Activated CD4-positive, alpha-beta T cell treated with anti-CD3 and anti-CD28 coated beads, Interleukin-2, Interleukin-6, amounts not matched to agents 100 ng/mL and 50 ng/mL, durations not matched to agents 16 hours and 8 hours (primary cell): ENCODE results near the gene FAIM.
"Not testable (repeated sequence)": the region's sequence is repeated elsewhere in the genome, so short reads cannot be mapped to it uniquely, and the experiment has no call there.

Experiments
- DNase-seq: peaks from one replicate; pipeline ENCODE4 v3.0.0-alpha.2; 2020

FAIM gene

DNA sequence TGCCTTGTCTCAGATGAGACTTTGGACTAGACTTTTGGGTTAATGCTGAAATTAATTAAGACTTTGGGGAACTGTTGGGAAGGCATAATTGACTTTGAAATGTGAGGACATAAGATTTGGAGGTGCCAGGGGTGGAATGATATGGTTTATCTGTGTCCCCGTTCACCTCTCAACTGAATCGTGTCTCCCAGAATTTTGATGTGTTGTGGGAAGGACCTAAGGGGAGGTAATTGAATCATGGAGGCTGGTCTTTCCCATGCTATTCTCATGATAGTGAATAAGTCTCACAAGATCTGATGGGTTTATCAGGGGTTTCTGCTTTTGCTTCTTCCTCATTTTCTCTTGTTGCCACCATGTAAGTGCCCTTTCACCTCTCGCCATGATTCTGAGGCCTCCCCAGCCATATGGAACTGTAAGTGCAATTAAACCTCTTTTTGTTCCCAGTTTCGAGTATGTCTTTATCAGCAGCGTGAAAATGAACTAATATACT lies 4.4 kb upstream of the FAIM start:
- not testable (repeated sequence) for DNase-seq

DNA sequence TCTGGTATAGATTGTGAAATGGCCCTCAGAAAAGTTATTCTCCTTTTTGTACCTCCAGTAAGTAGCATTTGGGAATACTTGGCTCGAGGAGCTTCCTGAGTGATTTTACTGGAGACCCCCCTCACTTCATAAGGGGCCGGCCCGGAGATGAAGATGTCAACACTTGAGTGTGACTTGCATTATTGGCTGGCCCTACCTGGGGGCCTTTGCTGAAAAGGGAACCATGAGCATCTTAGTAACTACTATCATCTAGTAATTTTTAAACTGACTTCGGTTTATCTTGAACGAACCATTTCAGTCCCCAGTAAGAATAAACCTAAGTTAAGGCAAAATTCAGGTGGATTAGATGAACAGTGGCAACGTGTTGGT lies 1.3 kb downstream of the FAIM start:
- DNase-seq = no peak

DNA sequence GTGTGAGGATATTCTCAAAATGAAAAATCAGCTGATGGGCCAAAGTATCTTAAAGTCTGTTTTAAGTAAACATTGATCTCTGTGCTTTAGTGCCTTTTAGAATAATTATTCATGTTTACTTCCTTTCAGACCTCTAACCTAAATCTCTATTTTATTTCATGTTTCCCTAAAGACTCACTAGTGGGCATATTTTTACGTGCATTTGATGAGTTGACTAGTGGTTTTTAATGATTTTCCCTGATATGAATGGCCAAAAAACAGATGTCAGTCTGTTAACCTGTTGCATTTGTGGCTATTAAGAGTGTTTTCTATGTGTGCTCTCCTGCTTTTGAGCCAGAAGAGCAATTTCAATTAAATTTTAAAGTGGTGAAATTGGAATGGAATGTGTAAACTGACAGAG lies 6.9 kb downstream of the FAIM start:
- DNase-seq = no peak

DNA sequence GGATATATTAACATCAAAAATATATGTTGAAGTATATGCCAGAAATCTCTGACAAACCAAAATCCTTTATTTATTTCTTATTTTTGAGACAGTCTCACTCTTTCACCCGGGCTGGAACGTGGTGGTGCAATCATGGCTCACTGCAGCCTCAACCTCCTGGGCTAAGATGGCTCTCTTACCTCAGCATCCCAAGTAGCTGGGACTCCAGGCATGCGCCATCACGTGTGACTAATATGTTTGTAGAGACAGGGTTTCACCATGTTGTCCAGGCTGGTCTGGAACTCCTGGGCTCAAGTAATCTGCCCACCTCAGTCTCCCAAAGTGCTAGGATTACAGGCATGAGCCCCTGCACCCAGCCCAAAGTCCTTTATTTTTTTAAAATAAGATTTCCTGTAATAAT lies 11.9 kb downstream of the FAIM start:
- DNase-seq = no peak

DNA sequence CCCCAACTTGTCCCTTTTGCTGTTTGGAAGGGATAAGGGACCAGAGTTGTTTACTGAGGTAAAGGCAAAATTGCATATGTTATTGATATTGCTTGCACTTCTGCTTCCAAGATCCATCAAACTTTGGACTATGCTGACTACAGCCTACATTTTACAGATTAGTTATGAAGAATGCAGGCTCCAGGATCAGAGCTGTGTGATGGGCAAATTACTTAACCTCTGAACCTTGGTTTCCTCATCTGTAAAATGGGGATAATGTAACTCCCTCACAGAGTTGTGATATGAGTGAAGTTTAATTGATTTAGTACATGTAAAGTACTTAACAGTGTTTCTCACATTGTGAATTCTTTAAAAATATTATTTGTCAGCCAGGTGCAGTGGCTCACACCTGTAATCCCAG lies 15.9 kb downstream of the FAIM start:
- no peak for DNase-seq

DNA sequence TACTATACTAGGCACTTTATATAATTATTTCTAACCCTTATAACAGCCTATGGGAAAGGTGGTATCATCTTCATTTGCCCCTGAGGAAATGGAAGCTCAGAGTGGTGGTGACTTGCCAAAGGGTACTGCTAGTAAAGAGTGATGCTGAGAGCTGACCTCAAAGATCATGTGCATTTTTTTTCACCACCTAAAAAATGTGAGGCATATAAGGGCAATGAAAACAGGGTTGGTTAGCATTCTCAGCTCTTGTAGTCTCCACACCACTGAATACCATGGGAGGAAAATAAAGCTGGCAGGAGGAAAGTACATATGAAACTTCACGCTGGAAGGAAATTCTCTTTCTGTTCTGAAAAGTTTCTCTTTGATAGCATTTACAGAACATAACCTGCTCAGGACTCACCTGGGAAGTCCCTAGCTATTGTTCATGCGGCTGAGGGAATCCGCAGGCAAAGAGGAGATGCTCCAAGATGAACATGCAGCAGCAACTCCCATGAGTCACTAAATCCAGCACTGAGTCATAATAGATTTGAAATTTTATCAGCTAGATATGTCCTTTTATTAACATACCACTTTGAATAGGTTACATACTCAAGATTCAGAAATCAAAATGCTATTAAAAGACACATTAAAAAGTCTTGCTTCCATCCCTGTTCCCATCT lies 17.3 kb downstream of the FAIM start:
- no peak for DNase-seq

DNA sequence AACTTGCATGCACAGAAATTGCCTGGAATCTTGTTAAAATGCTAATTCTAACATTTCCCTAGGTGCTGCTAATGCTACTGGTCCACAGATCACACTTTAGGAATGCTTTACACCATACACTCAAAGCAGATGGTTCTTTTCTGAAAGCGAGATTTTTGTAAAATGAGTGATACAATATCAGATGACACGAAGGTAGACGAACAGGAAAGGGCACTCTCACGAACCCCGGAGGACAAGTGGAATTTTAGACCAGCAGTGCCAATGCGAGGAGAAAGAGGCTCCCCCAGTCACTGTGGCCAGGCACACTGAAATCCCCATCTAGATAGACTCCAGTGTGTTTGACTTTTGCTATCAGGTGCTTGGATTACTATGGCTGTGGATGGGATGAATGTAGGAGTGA lies 21.0 kb downstream of the FAIM start:
- DNase-seq = no peak

DNA sequence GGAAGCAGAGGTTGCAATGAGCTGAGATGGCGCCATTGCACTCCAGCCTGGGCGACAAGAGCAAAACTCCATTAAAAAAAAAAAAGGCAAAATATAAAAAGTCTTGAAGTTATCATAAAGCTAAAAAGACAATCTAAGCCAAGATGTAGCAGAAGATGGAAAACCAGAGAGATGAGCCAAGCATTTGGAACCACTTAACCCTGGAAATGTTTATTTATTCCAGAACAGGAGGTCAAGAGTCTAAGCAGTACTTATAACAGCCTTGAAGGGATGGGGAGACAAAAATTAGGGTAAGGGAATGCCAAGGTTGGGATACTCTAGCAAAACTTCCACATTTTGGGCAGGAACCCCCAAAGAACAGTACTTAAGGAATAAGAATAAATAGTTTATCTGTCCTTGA lies 30.1 kb downstream of the FAIM start:
- DNase-seq = no peak

DNA sequence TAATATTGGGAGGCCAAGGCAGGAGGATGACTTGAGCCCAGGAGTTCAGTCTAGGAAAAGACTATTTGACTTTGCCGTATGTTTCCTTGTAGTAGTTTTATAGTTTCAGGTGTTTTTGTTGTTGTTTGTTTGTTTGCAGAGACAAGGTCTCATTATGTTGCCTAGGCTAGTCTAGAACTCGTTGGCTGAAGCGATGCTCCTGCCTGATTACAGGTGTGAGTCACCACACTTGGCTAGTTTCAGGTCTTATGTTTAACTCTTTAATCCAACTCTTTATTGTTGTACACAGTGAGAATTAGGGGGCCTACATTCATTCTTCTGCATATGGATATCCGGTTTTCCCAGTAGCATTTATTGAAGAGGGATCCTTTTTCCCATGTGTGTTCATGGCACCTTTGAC lies 32.0 kb downstream of the FAIM start:
- DNase-seq = no peak

DNA sequence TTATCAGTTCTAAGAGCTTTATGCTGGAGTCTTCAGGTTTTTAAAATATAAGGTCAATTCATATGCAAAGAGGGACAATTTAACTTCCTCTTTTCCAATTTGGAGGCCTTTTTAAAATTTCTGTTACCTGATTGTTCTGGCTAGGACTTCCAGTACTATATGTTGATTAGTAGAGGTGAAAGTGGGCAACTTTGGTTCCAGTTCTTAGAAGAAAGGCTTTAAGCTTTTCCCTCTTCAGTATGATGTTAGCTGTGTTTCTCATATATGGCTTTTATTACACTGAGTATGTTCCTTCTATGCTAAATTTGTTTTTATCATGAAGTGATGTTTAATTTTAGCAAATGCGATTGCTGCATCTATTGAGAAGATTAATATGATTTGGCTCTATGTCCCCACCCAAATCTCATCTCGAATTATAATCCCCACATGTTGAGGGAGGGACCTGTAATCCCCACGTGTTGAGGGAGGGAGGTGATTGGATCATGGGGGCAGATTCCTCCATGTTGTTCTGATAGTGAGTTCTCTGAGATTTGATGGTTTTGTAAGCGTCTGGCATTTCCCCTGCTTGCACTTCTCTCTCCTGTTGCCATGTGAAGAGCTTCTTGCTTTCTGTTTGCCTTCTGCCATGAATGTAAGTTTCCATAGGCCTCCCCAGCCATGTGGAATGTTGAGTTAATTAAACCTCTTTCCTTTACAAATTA lies 33.8 kb downstream of the FAIM start:
- DNase-seq = no peak

DNA sequence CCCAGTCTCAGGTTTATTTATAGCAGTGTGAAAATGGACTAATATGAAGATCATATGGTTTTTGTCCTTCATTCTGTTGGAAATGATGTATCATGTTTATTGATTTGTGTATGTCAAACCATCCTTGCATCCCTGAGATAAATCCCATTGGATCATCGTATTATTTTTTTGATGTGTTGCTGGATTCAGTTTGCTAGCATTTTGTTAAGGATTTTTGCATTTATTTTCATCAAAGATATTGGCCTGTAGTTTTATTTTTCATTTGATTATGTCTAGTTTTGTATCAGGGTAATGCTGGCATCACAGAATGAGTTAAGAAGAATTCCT lies 34.3 kb downstream of the FAIM start:
- DNase-seq = no peak

DNA sequence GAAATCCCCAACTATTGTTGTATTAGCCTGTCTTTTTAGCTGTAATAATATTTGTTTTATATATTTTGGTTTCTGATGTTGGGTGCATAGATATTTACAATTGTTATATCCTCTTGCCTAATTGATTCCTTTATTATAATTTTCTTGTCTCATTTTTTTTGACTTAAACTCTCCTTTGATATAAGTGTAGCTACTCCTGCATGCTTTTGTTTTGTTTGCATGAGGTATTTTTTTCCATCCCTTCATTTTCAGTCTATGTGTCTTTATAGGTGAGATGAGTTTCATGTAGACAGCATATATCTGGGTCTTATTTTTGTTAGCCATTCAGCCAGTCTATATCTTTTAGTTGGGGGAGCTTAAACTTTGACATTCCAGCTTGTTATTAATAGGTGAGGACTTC lies 37.4 kb downstream of the FAIM start:
- no peak for DNase-seq

DNA sequence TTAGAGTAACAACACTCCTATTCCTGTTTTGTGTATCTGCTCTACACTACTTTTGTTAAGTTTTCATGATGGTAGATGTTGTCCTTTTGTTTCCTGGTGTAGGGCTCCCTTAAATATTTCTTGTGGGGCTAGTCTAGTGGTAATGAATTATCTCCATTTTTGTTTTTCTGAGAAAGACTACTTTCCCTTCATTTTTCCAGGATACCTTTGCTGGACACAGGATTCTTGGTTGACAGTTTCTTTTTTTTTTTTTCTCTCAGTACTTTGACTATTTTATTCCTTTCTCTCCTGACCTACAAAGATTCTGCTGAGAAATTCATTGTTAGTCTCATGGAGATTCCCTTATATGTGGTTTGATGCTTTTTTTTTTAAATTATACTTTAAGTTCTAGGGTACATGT lies 37.9 kb downstream of the FAIM start:
- DNase-seq = no peak

DNA sequence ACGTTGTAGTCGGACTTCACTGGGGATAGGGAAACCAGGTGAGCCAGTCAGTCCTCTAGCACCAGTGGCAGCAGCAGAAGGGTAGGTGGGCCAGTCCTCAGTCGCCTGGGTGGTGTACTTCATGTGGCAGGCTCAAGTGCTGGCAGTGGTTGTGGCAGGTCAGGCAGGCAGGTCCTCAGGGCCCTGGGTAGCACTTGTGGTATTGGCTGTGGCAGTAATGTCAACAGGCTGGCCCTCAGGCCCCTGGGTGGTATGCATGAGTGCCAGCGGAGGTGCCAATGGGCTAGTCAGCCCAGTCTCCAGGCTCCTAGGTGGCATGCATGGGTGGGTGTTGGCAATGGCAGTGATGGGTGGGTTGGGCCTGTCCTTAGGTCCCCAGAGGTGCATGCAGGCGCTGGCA lies 40.6 kb downstream of the FAIM start:
- DNase-seq = no peak

DNA sequence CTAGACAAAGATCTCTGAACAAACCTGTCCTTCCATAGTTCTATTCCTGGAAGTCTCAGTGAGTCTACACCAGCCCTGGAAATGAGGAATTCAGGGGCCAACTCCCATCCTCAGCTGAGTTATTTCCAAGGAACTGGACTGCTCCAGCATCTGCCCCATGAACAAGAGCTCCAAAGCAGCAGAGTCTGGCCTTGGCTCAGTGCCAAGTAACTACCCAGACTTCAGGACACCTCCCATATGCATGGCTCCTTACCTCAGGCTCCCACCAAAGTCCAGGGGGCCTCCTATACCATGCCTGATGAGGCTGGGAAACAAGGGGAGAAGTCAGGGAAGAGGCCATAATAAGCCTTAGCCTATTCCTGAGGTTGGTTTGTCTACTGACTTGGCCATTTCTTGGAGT lies 45.0 kb downstream of the FAIM start:
- DNase-seq = no peak

DNA sequence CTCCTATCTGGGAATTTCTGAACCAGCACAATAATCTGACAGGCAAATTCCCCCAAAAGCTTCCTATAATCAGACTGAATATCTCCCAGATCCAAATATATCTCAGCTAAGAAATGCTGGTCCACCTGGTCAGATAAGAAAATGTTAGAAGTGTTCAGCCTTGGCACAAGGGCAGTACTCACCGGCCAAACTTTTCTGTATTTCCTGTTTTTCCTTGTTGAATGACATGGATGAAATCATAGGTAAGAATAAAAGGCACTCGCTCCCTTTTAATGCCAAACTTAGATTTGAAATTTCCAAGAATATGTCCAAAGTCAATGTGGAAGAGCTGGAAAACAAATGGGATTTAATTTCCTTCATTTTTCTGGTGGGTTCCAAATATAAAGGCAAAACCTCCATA lies 48.9 kb downstream of the FAIM start:
- no peak for DNase-seq

DNA sequence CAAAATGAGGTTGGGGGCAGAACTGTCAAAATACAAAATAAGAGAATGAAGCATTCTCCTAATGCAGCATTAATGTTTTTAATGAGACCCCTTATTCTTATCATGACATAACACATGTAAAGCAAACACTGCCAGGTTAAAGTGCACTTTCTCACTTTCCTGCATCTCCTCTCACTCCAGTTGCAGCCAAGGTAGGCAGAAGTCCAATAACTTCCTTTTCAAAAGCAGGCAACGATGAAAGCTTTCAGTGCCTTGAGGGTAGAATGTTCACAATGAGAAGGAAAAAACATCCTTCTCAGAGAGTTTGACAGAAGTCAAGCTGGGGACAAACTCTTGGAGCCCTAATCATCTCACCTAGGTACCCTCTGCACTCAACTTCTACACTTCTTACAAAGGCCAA lies 59.5 kb downstream of the FAIM start:
- DNase-seq = no peak

DNA sequence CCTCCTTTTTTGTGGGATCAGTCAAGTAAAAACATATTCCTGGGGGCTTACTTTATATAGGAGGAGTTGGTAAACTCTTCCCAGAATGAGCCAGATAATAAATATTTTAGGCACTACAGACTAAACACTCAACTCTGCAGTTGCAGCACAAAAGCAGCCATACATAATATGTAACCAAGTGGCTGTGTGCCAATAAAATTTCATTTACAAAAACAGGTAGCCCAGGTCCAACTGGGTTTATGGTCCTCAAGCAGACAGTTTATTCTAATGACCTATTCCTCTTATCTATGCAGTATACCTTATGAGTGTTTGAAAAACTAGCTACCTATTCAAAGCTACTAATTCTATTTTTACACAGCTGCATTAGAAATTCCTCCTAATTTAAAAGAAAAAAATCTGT lies 61.8 kb downstream of the FAIM start:
- DNase-seq = no peak

DNA sequence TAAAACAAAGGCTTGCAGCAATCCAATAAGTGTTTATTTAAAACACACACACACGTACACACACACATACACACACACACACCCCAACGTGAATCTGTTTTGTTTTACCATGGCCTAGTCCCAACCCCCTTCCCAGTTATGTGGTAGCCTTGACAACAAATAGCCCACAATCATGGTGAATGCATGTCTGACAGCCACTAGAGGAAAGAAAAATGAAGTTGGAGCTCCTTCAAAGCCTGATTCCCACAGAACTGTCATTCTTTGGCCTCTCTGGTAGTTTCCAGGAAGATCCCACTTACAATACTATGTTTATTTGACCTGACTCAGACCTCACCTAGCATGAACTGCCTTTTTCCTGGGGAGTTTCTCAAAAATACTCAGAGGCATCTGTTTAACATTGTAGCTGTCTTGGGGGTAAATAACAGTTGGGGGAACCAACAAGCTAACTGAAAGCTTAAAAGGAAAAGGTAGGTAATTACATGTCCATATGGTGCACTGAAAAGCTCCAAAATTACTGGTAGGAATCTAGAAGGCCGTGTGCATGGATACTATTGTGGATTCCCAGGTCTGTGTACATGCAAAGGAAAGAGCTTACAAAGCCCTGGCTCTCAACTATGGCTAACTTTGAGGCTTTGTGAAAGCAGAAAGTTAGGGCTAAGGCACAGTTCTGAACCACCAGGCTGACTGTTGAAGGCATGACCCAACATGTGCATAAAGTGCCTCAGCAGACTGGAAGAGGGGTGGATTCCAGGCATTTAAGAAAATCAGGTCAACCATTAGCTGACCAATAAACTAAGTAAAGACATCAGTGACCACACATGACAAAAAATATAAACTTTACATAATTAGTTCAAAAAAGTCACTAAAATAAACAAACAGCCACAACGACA lies 65.3 kb downstream of the FAIM start:
- DNase-seq = no peak

DNA sequence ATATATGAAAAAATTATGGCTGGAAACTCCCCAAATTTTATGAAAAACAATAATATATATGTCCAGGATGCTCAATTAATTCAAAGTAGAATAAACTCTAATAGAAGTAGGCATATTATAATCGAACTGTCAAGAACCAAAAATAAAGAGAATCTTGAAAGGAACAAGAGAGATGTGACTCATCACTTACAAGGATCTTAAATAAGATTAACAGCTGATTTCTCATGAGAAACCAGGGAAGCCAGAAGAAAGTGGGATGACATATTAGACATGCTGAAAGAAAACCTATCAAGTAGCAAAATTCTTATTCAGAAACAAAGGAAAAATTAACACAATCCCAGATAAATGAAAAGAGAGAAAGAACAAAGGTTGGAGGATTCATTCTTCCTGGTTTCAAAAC lies 66.8 kb downstream of the FAIM start:
- DNase-seq = no peak

DNA sequence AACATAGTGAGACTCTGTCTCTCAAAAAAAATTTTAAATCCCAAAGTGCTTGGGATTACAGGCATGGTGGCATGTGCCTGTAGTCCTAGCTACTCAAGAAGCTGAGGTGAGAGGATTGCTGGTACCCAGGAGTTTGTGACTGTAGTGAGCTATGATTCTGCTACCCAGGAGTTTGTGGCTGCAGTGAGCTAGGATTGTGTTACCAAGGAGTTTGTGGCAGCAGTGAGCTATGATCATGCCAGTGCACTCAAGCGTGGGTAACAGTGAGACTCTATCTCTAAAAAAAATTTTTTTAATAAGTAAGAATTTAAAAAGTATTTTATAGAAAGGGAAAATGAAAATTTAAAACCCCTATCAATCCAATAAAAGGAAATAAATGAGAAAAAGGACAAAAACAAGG lies 69.5 kb downstream of the FAIM start:
- DNase-seq = no peak

DNA sequence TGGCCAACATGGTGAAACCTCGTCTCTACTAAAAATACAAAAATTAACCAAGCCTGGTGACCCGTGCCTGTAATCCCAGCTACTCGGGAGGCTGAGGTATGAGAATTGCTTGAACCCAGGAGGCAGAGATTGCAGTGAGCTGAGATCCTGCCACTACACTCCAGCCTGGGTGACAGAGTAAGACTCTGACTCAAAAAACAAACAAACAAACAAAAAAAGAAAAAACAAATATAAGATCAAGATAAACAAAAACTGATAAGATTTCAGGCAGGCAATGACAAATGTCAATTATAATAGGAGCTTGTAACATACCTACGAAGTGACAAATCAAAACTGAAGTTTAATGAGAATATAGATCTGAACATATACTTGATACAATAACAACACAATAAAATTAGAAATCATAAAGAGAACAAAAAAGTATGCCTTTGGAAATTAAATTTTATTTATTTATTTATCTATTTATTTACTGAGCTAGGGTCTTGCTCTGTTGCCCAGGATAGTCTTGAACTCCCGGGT lies 70.4 kb downstream of the FAIM start:
- DNase-seq = no peak

DNA sequence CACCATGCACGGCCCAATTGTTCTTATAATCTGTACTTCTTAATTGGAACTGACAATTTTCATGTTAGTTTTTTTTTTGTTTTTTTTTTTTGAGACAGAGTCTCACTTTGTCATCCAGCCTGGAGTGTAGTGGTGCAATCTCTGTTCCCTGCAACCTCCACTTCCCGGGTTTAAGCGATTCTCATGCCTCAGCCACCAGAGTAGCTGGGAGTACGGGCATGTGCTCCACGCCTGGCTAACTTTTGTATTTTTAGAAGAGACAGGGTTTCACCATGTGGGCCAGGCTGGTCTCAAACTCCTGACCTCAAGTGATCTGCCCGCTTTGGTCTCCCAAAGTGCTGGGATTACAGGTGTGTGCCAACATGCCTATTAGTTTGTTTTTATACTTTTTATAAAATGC lies 72.4 kb downstream of the FAIM start:
- not testable (repeated sequence) for DNase-seq
